Panc1 (cell line): ENCODE measurements around the gene OCEL1. TPM values are rescaled to one million over a fixed set of nuclear protein-coding genes. Genes with fewer than 3 reads are reported as not detected.

ENCODE experiments used
- ATAC-seq: fragments of 200-7000 bp; cut with Tn5 transposase; 2 replicates; pipeline ENCODE4 v1.9.1; 2020; ENCODE audit warnings: mild to moderate bottlenecking, moderate library complexity
- BruUV-seq: library from RNA; stranded (reverse); fragments of 400-500 nt; replicated peaks from 2 replicates; lab custom pipeline; 2021; lab: Mats Ljungman, UMichigan
- CTCF ChIA-PET: fragments of 300-600 bp; sonication (Branson Sonifier 250); formaldehyde crosslinking; loops from one replicate; lab custom pipeline; 2022; ENCODE audit warnings: antibody characterized with exemption; lab: Charles Lee
- POLR2A ChIA-PET: fragments of 300-600 bp; sonication (Branson Sonifier 250); formaldehyde crosslinking; loops from one replicate; lab custom pipeline; 2022; ENCODE audit warnings: antibody characterized with exemption; lab: Charles Lee
- DNase-seq: peaks from one replicate; pipeline ENCODE4 v3.0.0-alpha.2; 2010; ENCODE audit warnings: low read depth, low spot score
- H3K27ac ChIP-seq: 2 replicates; pipeline ENCODE4 v1.5.1; 2011; ENCODE audit warnings: mild to moderate bottlenecking, low read length, inconsistent platforms
- H3K27me3 ChIP-seq: fragments of 200-500 bp; sonication (Bioruptor generic); 2 replicates; pipeline ENCODE4 v1.6.0; 2014; ENCODE audit warnings: low read length, inconsistent platforms; ENCODE audit not compliant: control insufficient read depth, insufficient read depth
- H3K36me3 ChIP-seq: fragments of 200-500 bp; sonication (Bioruptor generic); 2 replicates; pipeline ENCODE4 v1.5.1; 2014; ENCODE audit warnings: inconsistent platforms, mild to moderate bottlenecking, low read length, moderate library complexity; ENCODE audit not compliant: control insufficient read depth, insufficient read depth
- H3K4me1 ChIP-seq: 2 replicates; pipeline ENCODE4 v1.5.1; 2011; ENCODE audit warnings: inconsistent platforms, mild to moderate bottlenecking, low read length, moderate library complexity; ENCODE audit not compliant: control insufficient read depth, insufficient read depth
- H3K4me3 ChIP-seq, 2 experiments: 2 replicates each; pipeline ENCODE4 v1.5.1; 2011 to 2012; ENCODE audit warnings: low read depth in 2 of 2, low read length in 2 of 2, mild to moderate bottlenecking in 2 of 2, inconsistent platforms in 1 of 2, moderate library complexity in 1 of 2
- H3K9me3 ChIP-seq: fragments of 200-500 bp; sonication (Bioruptor generic); 2 replicates; pipeline ENCODE4 v1.5.1; 2014; ENCODE audit warnings: low read depth, mild to moderate bottlenecking, inconsistent platforms, low read length, moderate library complexity; ENCODE audit not compliant: control insufficient read depth, insufficient read depth
- POLR2AphosphoS5 ChIP-seq: IDR thresholded peaks from 2 replicates; pipeline ENCODE4 v1.6.1; 2012; ENCODE audit warnings: mild to moderate bottlenecking, low read depth, low read length, moderate library complexity
- SIN3A ChIP-seq: IDR thresholded peaks from 2 replicates; pipeline ENCODE4 v1.6.1; 2012; ENCODE audit warnings: low read depth, mild to moderate bottlenecking, low read length, moderate library complexity, borderline replicate concordance; ENCODE audit not compliant: insufficient read depth
- TCF7L2 ChIP-seq: IDR thresholded peaks from 2 replicates; pipeline ENCODE4 v1.6.1; 2011; ENCODE audit warnings: mild to moderate bottlenecking, low read depth, low read length, inconsistent platforms
- in situ Hi-C: cut with HindIII; loops from 2 replicates; pipeline ENCODE4 v1.10.0; 2016; ENCODE audit warnings: low sequenced_read_pairs, low pct_unique_long_range_greater_than_20kb
- intact Hi-C: fragments of 100-400 bp; cut with micrococcal nuclease; formaldehyde crosslinking; loops from one replicate; pipeline ENCODE4 v1.10.0; 2022; ENCODE audit not compliant: unreplicated experiment
- total RNA-seq: library from RNA; stranded (reverse); gene quantifications from one replicate; pipeline ENCODE4 v1.2.1, GENCODE V29; 2021; ENCODE audit not compliant: unreplicated experiment
- TF ChIP-seq, protein P1 (sequence below), 2 experiments: IDR thresholded peaks; 2 replicates each; pipeline ENCODE4 v1.6.1; 2011 to 2012; ENCODE audit warnings: low read depth in 2 of 2, control low read depth in 1 of 2, low read length in 1 of 2, mild to moderate bottlenecking in 1 of 2, moderate library complexity in 1 of 2; ENCODE audit not compliant: insufficient read depth in 1 of 2
- TF ChIP-seq, protein P2 (sequence below): fragments of 450-650 bp; IDR thresholded peaks from 2 replicates; pipeline ENCODE4 v1.5.1; 2017; ENCODE audit warnings: mild to moderate bottlenecking

OCEL1 gene
- total RNA-seq, 1 experiment from 2014 or later: 37.1 TPM

DNA sequence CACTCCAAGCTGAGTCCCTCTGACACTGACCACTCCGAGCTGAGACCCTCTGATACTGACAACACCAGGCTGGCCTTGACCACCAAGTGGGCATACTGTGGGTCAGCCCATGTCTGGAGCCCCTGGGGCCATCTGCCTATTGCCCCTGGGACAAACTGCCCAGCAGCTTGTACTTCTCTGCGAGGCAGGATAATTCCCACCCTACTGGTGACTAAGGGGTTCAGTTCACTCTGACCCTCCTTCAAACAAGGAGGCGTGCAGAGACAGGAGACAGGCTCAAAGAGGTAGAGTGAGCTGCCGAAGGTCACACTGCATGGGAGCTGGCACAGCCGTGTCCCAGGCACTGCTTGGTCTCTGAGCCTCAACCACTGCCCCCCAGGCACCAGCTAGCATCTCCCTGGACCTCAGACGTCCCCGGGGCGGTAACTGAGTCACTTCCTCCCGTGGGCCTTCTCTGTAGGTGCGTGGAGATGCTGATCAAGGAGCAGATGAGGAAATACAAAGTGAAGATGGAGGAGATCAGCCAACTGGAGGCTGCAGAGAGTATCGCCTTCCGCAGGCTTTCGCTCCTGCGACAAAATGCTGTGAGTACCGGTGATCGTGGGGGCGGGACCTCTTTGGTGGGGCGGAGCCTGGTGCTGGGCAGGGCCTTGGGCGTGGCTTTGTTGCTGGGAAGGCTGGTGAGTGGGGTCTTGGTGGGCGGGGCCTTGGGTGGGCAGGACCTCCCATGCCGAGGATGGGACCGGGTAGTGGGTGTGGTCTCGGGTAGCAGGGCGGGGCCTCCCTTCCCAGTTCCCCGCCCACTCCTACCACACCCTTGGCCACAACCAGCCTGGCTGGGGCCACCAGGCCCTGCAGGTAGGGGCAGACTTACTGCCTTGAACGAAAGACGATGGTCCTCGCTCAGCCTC lies 16.6 kb upstream of the OCEL1 start:
- H3K4me3 ChIP-seq: no peak overlapping the region
- no peaks in the 10 kb centered on the region for H3K4me1 ChIP-seq
- peak; percentile 79 for ATAC-seq
- H3K9me3 ChIP-seq: no peaks in the 10 kb centered on the region
- H3K27ac ChIP-seq: no peak overlapping the region
- TF ChIP-seq, protein P1, sequence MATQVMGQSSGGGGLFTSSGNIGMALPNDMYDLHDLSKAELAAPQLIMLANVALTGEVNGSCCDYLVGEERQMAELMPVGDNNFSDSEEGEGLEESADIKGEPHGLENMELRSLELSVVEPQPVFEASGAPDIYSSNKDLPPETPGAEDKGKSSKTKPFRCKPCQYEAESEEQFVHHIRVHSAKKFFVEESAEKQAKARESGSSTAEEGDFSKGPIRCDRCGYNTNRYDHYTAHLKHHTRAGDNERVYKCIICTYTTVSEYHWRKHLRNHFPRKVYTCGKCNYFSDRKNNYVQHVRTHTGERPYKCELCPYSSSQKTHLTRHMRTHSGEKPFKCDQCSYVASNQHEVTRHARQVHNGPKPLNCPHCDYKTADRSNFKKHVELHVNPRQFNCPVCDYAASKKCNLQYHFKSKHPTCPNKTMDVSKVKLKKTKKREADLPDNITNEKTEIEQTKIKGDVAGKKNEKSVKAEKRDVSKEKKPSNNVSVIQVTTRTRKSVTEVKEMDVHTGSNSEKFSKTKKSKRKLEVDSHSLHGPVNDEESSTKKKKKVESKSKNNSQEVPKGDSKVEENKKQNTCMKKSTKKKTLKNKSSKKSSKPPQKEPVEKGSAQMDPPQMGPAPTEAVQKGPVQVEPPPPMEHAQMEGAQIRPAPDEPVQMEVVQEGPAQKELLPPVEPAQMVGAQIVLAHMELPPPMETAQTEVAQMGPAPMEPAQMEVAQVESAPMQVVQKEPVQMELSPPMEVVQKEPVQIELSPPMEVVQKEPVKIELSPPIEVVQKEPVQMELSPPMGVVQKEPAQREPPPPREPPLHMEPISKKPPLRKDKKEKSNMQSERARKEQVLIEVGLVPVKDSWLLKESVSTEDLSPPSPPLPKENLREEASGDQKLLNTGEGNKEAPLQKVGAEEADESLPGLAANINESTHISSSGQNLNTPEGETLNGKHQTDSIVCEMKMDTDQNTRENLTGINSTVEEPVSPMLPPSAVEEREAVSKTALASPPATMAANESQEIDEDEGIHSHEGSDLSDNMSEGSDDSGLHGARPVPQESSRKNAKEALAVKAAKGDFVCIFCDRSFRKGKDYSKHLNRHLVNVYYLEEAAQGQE (IDR thresholded peaks at IDR 0.05; ENCODE audit: insufficient read depth in 1 of 2, low read depth in 2 of 2, low read length in 1 of 2): no peak
- no peak for TF ChIP-seq POLR2AphosphoS5
- TF ChIP-seq TCF7L2: no peak
- no peak for TF ChIP-seq SIN3A
- TF ChIP-seq, protein P2, sequence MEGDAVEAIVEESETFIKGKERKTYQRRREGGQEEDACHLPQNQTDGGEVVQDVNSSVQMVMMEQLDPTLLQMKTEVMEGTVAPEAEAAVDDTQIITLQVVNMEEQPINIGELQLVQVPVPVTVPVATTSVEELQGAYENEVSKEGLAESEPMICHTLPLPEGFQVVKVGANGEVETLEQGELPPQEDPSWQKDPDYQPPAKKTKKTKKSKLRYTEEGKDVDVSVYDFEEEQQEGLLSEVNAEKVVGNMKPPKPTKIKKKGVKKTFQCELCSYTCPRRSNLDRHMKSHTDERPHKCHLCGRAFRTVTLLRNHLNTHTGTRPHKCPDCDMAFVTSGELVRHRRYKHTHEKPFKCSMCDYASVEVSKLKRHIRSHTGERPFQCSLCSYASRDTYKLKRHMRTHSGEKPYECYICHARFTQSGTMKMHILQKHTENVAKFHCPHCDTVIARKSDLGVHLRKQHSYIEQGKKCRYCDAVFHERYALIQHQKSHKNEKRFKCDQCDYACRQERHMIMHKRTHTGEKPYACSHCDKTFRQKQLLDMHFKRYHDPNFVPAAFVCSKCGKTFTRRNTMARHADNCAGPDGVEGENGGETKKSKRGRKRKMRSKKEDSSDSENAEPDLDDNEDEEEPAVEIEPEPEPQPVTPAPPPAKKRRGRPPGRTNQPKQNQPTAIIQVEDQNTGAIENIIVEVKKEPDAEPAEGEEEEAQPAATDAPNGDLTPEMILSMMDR: no peak
- DNase-seq: no peak
- in situ Hi-C loops: no loop called here
- CTCF ChIA-PET: no interaction called here
- H3K36me3 ChIP-seq: no peaks in the 10 kb centered on the region
- no TSS peak for BruUV-seq
- POLR2A ChIA-PET: no interaction called here
- H3K27me3 ChIP-seq: no peaks in the 10 kb centered on the region
- intact Hi-C loops: no loop called here

DNA sequence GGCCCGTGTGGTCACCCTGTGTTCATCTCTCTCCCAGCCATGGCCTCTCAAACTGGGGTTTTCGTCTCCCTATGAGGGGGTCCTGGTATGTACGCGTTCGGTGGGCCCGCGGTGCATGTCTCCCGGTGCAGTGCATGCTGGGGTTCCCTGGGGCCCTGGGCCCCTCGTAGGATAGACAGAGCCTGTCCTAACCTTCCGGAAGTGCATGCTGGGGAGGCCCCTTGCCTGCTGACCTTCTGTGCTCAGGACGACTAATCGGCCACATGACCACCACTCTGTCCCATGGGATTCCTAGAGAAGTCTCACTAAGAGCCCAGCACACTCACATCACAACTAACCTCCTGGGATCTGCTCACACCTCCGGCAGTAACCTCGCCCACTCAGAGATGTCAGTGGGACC lies 15.7 kb upstream of the OCEL1 start:
- DNase-seq (no peak), ATAC-seq (no peak)
- POLR2A ChIA-PET: no interaction called here
- TF ChIP-seq, protein P1 (IDR thresholded peaks at IDR 0.05; ENCODE audit: insufficient read depth in 1 of 2, low read depth in 2 of 2, low read length in 1 of 2): no peak
- no peak for TF ChIP-seq POLR2AphosphoS5
- no peak for TF ChIP-seq TCF7L2
- TF ChIP-seq, protein P2: no peak
- no peak for TF ChIP-seq SIN3A
- CTCF ChIA-PET: no interaction called here
- H3K36me3 ChIP-seq: no peaks in the 10 kb centered on the region; the same call in 1 of the 2 replicates
- no peak overlapping the region for H3K4me3 ChIP-seq
- 0 out of 2 replicates have a peak, but pooled peaks cover 5% of the 10 kb centered on the region for H3K4me1 ChIP-seq
- no peaks in the 10 kb centered on the region for H3K27me3 ChIP-seq
- H3K27ac ChIP-seq: no peak overlapping the region
- no peaks in the 10 kb centered on the region for H3K9me3 ChIP-seq
- in situ Hi-C loops: no loop called here
- BruUV-seq: no TSS peak
- intact Hi-C loops: no loop called here
